Epithelial cell of esophagus (primary cell): ENCODE measurements around the gene CNDP1.

Experiments
- DNase-seq: peaks from one replicate; pipeline ENCODE4 v3.0.0; 2010; ENCODE audit warnings: low read depth
- H3K4me3 ChIP-seq: 2 replicates; pipeline ENCODE4 v1.5.1; 2011; ENCODE audit warnings: mild to moderate bottlenecking, low read length, control low read depth
- TF ChIP-seq, protein P1 (sequence below): IDR thresholded peaks from 2 replicates; pipeline ENCODE4 v1.5.1; 2011; ENCODE audit warnings: low read depth, mild to moderate bottlenecking, low read length, control low read depth, inconsistent platforms; ENCODE audit not compliant: insufficient read depth; ENCODE audit errors: missing control alignments

Gene CNDP1

DNA sequence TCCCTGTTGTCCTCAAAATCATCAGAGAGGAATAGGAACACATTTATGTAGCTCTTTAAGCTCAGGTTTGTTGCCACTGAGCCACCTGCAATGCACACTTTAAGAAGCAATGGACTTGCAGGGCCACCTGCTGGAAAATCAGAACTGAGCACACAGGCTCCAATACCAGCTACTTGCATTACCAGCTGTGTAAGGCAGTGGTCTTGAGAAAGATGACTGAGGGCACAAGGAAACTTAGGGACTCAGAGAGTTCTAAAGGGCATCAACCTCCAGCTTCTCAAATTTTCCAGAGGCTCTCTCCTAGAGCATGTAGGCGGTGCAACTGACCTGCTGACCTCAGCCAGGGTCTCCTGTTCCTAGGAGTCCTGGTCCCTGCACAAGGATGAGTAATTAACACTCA lies 40.6 kb upstream of the CNDP1 start:
- peak; percentile 86 for DNase-seq

GRCh38 chr18:74494514-74494913 lies 39.8 kb upstream of the CNDP1 start:
- no peak overlapping the region for H3K4me3 ChIP-seq
- no peak for DNase-seq
- TF ChIP-seq, protein P1, sequence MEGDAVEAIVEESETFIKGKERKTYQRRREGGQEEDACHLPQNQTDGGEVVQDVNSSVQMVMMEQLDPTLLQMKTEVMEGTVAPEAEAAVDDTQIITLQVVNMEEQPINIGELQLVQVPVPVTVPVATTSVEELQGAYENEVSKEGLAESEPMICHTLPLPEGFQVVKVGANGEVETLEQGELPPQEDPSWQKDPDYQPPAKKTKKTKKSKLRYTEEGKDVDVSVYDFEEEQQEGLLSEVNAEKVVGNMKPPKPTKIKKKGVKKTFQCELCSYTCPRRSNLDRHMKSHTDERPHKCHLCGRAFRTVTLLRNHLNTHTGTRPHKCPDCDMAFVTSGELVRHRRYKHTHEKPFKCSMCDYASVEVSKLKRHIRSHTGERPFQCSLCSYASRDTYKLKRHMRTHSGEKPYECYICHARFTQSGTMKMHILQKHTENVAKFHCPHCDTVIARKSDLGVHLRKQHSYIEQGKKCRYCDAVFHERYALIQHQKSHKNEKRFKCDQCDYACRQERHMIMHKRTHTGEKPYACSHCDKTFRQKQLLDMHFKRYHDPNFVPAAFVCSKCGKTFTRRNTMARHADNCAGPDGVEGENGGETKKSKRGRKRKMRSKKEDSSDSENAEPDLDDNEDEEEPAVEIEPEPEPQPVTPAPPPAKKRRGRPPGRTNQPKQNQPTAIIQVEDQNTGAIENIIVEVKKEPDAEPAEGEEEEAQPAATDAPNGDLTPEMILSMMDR, result no peak

More for the DNA sequence above, 40.6 kb upstream of the CNDP1 start:
- no peak overlapping the region for H3K4me3 ChIP-seq
- TF ChIP-seq, protein P1, result peak; percentile 94

DNA sequence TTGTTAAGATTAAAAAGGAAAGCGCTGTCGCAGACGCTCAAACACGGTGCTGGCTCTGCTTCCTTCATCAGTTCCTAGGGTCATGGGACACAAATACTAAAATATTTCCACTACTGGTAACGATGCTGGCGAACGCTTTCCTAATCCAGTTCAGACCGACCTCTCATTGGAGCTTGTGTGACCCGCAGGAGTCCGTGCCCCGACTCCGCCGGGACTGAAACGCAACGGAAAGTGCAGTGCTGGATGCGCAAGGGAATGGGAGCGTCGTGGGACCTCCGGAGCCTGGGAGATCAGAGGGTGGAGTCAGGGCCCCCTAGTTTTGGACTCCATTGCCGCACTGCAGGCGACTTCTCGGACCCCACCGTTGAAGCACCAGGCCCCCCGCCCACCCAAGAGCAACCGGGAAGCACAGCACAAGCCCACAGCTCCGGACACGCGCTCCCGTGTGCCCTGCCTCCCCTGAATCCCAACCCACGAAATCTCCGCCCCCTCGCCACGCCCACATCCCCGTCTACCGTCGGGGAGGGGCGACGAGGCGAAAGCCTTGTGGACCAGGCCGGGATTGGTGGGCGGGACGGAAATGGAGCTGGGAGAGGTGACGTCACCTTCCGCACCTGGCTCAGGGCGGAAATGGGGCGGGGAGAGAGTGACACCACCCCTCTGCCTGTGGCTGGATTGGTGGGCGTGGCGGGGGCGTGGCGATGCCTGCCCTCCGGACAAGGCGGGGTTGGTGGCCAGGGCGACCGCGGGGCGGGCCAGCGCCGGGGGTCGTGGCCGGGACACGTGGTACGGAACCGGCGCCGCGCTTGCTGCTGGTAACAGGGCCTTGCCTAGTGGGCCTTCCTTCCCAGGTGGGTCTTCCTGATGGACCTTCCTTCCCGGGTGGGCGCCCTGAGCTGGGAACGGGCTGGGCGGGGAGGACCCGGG lies 38.5 kb upstream of the CNDP1 start, which contains the start of gene CNDP2:
Gene CNDP2, plus strand, starts transcription at position 783 of the 927 bp plus-strand sequence. CDS start 3,611 bp downstream, outside the sequence.
- TF ChIP-seq, protein P1, result no peak
- peak; percentile 99 for DNase-seq
- peak within 1 kb of the TSS; percentile 78 for H3K4me3 ChIP-seq

DNA sequence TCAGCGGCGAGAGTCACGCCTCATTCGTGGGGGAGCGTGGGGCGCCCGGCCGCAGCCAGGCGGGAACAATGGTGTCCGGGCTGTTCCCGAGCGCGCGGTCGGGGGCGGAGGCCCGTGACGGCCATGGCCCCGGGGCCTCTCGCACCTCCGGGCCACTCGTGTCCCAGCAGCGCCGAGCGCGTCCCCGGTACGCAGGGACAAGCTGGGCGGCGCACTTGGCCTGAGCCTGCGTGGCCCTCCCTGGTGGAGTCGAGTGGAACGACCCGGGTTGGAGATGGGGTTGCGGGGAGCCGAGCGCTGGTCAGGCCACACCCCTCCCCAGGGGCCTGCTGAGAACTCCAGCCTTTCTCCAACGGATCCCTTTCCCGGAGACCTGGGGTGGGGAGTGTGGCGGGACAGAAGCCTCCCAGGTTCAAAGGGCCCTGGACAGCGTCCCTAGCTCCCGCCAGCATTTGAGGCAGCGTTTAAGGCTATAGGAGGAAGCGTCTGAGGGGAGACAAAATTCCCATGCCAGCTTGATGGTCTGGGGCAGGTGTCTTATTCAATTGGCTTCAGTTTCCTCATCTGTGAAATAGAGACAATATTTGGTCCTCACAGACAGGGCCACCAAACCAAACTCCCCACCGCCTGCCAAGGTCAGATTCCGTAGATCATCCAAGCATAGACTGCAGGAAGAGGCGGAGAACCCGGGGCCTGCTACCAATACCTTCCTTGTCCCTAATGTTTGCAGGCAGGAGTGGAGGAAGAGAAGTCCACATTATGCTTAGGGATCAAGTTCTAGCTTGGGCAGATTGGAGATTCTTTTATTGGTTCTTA lies 37.6 kb upstream of the CNDP1 start:
- peak overlapping the region; percentile 78 for H3K4me3 ChIP-seq
- TF ChIP-seq, protein P1, result no peak
- DNase-seq, result peak; percentile 29

DNA sequence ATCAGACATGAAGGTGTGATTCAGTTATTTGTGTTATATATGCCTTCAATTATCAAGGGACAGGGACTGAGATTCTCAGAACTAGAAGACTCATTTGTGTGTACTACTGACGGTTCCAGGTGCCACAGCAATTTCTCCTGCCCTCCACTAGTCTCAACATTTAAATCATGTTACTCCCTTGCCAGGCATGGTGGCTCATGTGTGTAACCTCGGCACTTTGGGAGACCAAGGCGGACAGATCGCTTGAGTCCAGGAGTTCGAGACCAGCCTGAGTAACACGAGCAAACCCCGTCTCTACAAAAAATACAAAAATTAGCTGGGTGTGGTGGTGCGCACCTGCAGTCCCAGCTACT lies 37.0 kb upstream of the CNDP1 start:
- peak overlapping the region; percentile 78 for H3K4me3 ChIP-seq
- TF ChIP-seq, protein P1, result no peak

GRCh38 chr18:74497778-74498177 lies 36.5 kb upstream of the CNDP1 start:
- no peak for DNase-seq

More for the DNA sequence above, 37.0 kb upstream of the CNDP1 start:
- no peak for DNase-seq

More at GRCh38 chr18:74497778-74498177, 36.5 kb upstream of the CNDP1 start:
- TF ChIP-seq, protein P1, result no peak
- H3K4me3 ChIP-seq, result no peak overlapping the region
